Measurements from ENCODE around the gene TMEM185A. TPM values are rescaled to one million over a fixed set of nuclear protein-coding genes. Genes with fewer than 3 reads are reported as not detected.

TMEM185A gene
- total RNA-seq = 17.4 and 23.0 TPM in 2 replicates

DNA sequence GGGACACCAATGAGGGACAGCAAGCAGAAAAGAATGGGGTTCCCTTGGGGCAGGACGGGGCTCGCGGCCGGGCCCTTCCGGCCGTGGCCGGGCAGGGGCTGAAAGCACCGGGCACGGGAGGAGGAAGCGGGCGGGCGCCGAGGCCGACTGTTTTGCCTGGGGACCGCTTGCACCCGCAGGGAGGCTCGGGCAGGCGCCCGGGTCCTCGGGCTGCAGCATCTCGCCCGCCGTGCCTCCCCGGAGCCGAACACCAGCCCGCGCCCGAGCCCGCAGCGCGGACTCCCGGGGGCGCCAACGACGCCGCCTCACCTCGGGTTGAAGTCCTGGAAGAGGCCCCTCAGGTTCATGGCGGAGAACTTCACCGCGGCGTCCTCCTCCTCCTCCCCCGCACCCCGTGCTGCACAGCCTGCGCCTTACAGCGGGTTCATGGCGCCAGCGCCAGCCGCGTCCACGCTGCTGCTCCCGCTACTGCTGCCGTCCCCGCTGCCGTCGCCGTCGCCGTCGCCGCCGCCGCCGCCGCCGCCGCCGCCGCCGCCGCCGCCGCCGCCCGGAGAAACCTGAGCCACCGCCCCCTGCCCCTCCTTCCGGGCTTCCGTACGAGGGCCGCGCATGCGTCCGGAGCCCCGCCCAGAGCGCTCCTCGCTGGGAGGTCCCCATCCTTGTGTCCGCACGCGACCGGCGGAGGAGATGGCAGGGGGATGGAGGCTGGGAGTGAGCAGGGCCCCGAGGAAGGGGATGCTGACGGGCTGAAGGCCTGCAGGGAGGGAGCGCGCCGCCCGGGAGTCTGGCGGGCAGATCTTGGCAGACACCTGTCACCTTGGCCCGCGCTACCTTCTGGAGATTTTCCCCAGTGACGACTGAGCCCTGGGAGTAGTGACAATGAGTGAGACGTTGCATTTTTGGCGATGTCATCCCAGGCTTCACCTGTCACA lies at the start of gene TMEM185A:
TMEM185A (minus strand) TSS at position 559 of the 932 bp plus-strand sequence; CDS start at position 347, 212 bp downstream.

GRCh38 chrX:149595214-149595613 lies 36.4 kb downstream of the TMEM185A start, which contains the start of gene HSFX2:
HSFX2 (minus strand) TSS chrX:149595314; CDS start chrX:149594700, 614 bp downstream.

DNA sequence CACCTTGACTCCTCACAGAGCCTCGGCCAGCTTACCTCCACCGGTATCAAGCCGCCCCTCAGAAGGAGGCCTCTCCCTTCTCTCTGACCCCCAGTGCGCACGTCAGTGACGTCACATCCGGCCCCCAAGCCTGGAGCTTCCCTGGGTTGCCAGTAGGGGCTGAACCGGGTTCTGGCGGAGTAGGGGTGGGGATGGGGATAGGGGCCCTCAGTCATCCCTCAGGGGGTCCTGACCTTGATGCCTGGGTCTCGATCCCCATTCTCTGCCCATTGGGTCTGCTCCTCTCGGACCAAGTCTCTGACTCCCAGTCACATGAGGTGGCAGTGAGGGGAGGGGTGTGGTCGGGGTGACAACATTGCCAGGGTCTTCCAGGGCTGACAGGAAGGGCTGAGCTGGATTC lies 44.2 kb downstream of the TMEM185A start, which contains the start of gene MAGEA9B:
MAGEA9B (minus strand) TSS at position 101 of the 400 bp plus-strand sequence. CDS start 4,280 bp downstream, outside the sequence.

GRCh38 chrX:149549701-149550100 lies 81.9 kb downstream of the TMEM185A start, which contains the start of gene HSFX3:
HSFX3 (minus strand) TSS chrX:149549924; CDS start chrX:149549852, 72 bp downstream.

Other genes with a start within 250 kb of the TMEM185A start
- gene IDS, start 126.5 kb downstream of the TMEM185A start, total RNA-seq = 19.8 and 26.0 TPM in 2 replicates
- 16.9 and 17.8 TPM in 2 replicates for gene EOLA1, start 90.8 kb downstream of the TMEM185A start, total RNA-seq
- not detected in 2 replicates for gene HSFX3, start 81.9 kb downstream of the TMEM185A start, total RNA-seq
- gene MAGEA9B, start 44.3 kb downstream of the TMEM185A start, total RNA-seq = not detected in 2 replicates
- gene HSFX2, start 36.5 kb downstream of the TMEM185A start, total RNA-seq = 0.21 TPM in 1 of 2 replicates, not detected in the other
- not detected in 2 replicates for gene MAGEA11, start 80.3 kb upstream of the TMEM185A start, total RNA-seq
- 0.34 and 0.93 TPM in 2 replicates for gene HSFX1, start 142.3 kb upstream of the TMEM185A start, total RNA-seq
- not detected in 2 replicates for gene MAGEA9, start 150.1 kb upstream of the TMEM185A start, total RNA-seq
- not detected in 2 replicates for gene MAGEA8, start 249.4 kb upstream of the TMEM185A start, total RNA-seq

Measured in nasal cavity respiratory epithelium epithelial cell of viscerocranial mucosa (primary cell).